Colon (tissue), 2 donors: ENCODE measurements around the gene SIRPB1.
"Not testable (repeated sequence)": the region's sequence is repeated elsewhere in the genome, so short reads cannot be mapped to it uniquely, and the experiment has no call there.

ENCODE experiments used
- FAIRE-seq: peaks from 2 replicates; lab custom pipeline; 2012; peaks lifted over from hg19 to GRCh38; lab: Jason Lieb, UNC
- donor health status: control.
- donor health status: control.

Gene SIRPB1

DNA sequence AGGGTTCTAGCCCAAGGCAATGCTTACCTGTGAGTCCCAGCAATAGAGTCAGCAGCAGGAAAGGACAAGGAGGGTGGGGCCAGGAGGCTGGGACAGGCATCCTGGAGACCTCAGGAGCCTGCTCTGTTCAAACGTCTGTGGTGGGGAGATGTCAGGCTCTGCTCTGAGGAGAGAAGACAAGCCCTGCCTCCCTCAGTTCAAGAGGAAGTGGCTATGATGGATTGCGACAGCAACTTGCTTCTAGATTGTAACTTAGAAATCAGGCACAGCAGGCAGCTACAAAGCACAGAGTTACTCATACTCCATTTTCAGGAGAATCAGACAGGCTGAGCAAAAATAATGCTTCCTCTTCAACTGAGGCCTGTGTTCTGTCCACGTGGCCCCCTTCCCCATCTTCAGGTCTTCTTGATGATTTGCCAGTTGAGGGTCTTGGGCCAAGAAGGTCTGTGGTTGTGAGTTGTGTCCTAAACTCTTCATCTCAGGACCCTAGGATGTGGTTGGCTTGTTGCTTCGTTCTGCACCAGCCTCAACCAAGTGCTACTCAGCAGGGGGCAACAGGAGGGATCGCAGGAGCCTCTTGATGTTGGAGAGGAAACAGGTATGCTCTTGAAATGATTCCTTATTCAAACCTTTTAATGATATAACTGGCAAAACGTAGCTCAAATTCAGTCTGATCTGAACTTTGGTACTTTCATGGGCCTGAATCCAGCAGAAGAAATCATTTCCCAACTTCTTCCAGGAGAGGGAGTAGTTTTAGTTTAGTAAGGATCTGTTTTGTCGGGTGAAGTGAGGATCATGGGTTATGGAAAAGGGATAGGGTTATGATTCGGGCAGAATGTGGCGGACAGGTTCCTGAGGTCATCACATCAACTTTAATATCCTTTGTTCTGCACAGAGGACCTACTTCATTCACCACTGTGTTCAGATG lies 31.0 kb downstream of the SIRPB1 start:
- no peak for FAIRE-seq

DNA sequence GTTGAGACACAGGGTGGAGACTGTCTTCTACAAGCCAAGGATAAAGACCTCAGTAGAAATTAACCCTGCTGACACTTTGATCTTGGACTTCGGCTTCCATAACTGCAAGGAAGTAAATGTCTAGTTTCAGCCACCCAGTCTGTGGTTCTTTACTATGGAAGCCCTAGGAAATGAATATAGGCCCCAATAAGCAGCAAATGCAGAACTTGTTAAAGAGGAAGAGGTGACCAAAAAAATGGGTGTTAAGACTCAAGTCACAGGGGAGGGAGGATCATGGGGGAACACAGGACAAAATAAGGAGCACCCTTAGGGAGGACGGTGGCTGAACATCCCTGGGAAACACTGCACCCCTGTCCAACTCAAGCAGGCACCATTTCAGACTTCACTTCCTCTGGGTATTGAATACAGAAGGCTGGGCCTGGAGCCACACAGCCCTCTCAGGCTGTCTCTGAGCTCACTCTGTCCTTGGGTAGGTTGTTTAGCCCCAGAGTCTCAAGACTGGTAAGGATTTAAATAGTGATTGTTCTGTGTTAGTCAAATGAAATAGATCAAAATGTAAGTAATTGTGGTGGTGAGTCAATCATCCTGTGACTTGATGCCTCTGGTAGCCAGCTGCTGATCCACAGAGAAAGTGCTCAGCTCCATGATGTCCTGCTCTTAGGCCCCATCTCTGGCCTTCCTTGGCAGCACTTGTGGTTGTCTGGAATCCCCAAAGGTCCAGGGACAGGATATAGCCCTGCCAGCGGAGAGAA lies 31.9 kb downstream of the SIRPB1 start:
- FAIRE-seq = no peak

DNA sequence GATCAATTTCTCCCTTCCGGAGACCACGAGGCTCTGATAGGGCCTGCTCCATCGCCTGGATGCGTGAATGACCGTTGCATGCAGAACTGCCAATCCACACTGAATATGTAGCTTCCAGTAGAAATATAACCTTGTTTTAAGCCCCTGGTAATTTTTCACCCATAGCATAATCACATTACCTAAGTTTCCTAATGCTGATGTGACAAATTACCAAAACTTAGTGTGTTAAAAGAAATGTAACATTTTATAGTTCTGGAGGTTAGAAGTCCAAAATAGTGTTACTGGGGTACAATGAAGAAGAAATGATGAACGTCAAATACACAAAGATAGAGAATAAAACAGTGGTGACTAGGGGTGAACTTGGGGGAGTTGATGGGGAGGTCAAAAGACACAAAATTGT lies 40.3 kb downstream of the SIRPB1 start:
- FAIRE-seq = no peak

DNA sequence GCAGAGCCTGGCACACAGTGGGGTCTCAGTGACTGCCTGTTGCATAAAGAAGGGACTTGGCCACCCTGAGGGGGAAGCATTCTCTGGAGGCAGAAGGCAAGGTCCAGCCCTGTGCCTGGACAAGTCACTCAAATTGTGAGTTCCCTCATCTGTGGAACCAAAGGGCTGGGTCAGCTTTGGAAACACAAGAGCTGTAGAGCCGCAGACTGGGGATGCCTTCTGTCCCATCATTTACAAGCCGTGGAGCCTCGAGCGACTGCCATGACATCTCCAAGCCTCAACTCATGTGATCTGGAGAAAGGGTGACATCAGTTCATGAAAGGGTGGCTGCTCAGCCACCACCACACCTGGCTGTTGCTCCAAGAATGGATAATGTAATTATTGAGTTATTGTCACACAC lies 41.9 kb downstream of the SIRPB1 start:
- no peak for FAIRE-seq

DNA sequence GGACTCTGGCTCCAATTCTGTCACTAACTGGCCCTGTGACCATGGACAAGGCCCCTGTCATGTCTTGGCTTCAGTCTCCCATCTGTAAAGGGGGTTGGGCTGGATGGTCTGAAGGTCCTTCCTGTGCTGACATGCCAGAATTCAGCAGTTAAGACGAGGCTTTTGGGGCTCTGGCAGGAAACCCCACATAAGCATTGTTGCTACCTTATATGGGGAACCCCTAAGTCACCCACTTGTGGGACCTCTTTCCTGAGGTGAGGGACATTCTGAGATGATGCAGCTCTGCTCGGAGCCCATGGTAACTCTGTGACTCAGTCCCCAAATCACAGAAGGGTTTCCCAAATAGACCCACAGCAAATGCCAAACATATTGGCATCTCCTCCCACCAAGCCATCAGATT lies 42.5 kb downstream of the SIRPB1 start:
- FAIRE-seq = not testable (repeated sequence)

DNA sequence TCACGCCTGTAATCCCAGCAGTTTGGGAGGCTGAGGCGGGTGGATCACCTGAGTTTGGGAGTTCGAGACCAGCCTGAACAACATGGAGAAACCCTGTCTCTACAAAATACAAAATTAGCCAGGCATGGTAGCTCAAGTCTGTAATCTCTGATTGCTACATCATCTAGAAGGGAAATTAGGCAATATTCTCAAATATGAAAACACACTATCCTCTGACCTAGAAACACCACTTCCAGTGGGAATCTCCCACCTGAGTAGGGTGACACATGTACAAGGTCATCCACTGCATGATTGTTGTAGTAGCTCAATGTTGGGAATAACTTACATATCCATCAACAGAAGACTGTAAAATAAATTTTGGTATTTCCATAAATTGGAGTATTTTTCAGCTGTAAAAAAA lies 43.2 kb downstream of the SIRPB1 start:
- no peak for FAIRE-seq

DNA sequence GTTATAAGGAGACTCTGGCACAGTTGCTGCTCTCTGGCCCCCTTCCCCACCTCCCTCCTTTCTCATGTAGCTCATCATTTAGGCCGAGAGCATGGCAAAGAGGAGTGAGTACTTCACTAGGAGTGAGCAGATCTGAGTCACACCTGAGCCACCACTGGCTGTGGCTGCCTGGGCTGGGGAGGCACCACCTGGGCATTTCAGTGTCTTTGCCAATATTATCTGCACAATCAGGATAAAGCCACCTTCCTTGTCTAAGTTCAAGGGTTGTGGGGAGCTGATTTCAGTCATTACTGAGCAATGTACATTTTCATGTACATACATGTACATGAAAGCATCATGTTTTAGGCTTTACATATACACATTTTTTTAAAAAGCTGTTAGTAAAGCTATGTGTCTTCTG lies 43.8 kb downstream of the SIRPB1 start:
- FAIRE-seq = not testable (repeated sequence)

DNA sequence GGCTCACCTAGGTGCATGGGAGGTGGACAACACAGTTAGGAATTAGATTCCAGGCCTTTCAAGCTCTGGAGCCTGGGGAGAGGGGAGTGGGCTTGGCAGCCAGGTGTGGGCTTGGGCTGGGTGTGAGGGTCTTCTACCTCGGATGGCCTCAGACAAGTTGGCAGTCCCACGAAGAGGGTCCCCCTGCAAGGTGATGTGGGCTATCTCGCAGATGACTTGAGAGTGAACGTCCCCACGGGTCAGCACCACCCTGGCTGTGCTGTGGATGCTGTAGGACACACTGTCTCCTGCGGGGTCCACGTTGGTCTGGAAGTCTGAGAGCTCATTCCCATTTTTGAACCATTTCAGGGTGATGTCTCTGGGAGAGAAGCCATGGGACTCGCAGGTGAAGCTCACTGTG lies 48.2 kb downstream of the SIRPB1 start:
- not testable (repeated sequence) for FAIRE-seq
